Adrenal gland (tissue), 5 donors: ENCODE measurements around the gene ANKRD18B.
"Not testable (repeated sequence)": the region's sequence is repeated elsewhere in the genome, so short reads cannot be mapped to it uniquely, and the experiment has no call there.

Source experiments
- POLR2A ChIP-seq, 2 donors: fragments of 450-650 bp; IDR thresholded peaks; one replicate each; pipeline ENCODE4 v1.6.1; 2017; ENCODE audit warnings: antibody characterized with exemption in 2 of 2, mild to moderate bottlenecking in 2 of 2, moderate library complexity in 1 of 2
- TF ChIP-seq, protein P1 (sequence below), 6 experiments: fragments of 450-650 bp in 4 of 6; fragments of 200-600 bp in 2 of 6; sonication (generic) in 1 of 6; IDR thresholded peaks; 1 replicate in 5 of 6; 2 replicates in 1 of 6; pipeline versions ENCODE4 v1.5.1 to v1.8.0; 2016 to 2021; ENCODE audit warnings: antibody characterized with exemption in 6 of 6, mild to moderate bottlenecking in 2 of 6, moderate library complexity in 1 of 6
- donor health status: DM: no; HTN: no; CAD: no.

DNA sequence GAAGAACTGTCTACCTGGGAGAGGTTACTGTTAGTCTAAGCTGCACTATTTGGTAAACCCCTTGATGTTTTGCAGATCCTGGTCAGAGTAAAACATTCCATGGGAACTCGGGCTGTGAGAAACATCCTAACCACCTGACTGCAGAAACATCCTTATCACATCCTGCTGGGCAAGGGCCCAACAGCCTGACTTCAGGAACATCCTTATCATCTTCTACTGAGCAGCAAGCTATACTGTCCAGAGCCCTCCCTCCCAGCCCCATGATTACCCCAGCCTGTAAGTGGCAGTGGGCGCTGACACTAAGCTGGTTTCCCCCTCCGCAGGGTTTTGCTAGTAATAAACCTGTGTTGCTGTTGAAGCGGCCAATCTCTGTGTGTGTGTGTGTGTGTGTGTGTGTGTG lies 80.9 kb downstream of the ANKRD18B start:
- TF ChIP-seq, protein P1, sequence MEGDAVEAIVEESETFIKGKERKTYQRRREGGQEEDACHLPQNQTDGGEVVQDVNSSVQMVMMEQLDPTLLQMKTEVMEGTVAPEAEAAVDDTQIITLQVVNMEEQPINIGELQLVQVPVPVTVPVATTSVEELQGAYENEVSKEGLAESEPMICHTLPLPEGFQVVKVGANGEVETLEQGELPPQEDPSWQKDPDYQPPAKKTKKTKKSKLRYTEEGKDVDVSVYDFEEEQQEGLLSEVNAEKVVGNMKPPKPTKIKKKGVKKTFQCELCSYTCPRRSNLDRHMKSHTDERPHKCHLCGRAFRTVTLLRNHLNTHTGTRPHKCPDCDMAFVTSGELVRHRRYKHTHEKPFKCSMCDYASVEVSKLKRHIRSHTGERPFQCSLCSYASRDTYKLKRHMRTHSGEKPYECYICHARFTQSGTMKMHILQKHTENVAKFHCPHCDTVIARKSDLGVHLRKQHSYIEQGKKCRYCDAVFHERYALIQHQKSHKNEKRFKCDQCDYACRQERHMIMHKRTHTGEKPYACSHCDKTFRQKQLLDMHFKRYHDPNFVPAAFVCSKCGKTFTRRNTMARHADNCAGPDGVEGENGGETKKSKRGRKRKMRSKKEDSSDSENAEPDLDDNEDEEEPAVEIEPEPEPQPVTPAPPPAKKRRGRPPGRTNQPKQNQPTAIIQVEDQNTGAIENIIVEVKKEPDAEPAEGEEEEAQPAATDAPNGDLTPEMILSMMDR (IDR thresholded peaks at IDR 0.05): not testable (repeated sequence)
- TF ChIP-seq POLR2A (IDR thresholded peaks at IDR 0.05): not testable (repeated sequence)
